IMR-90 (cell line): ENCODE results near the gene PLPP1. TPM values are rescaled to one million over a fixed set of nuclear protein-coding genes. Genes with fewer than 3 reads are reported as not detected.

ENCODE experiments used
- ATAC-seq: fragments of 200-7000 bp; cut with Tn5 transposase; 2 replicates; pipeline ENCODE4 v1.9.1; 2020; ENCODE audit warnings: low read depth, mild to moderate bottlenecking, moderate library complexity
- BruUV-seq: library from RNA; stranded (reverse); fragments of 400-500 nt; replicated peaks from 2 replicates; lab custom pipeline; 2021; lab: Mats Ljungman, UMichigan
- CTCF ChIA-PET: fragments of 300-600 bp; formaldehyde crosslinking; extraction: SDS; loops from one replicate; lab custom pipeline; 2021; ENCODE audit warnings: antibody characterized with exemption; lab: Yijun Ruan, JAX
- POLR2A ChIA-PET: fragments of 300-600 bp; sonication (Branson Sonifier 250); formaldehyde crosslinking; loops from one replicate; lab custom pipeline; 2022; ENCODE audit warnings: antibody characterized with exemption; ENCODE audit not compliant: unreplicated experiment; lab: Charles Lee
- DNase-seq: peaks from one replicate; pipeline ENCODE4 v3.0.0; 2013
- H2AFZ ChIP-seq: replicated peaks from 2 replicates; pipeline ENCODE3; 2013; ENCODE audit warnings: low read length, mild to moderate bottlenecking; ENCODE audit not compliant: poor library complexity
- H2AK5ac ChIP-seq: 2 replicates; pipeline ENCODE4 v1.6.1; 2013; ENCODE audit warnings: low read depth, low read length, inconsistent platforms
- H2AK9ac ChIP-seq: replicated peaks from 2 replicates; pipeline ENCODE3; 2013; ENCODE audit warnings: mild to moderate bottlenecking, low read depth, low read length, moderate library complexity; ENCODE audit not compliant: poor library complexity
- H2BK120ac ChIP-seq: 2 replicates; pipeline ENCODE4 v1.6.1; 2013; ENCODE audit warnings: low read depth, low read length, inconsistent platforms
- H2BK15ac ChIP-seq: 3 replicates; pipeline ENCODE4 v1.6.1; 2013; ENCODE audit warnings: low read depth, low read length, inconsistent platforms
- H2BK20ac ChIP-seq: 2 replicates; pipeline ENCODE4 v1.6.1; 2013; ENCODE audit warnings: low read depth, mild to moderate bottlenecking, inconsistent platforms, low read length, moderate library complexity
- H2BK5ac ChIP-seq: 2 replicates; pipeline ENCODE4 v1.6.1; 2013; ENCODE audit warnings: mild to moderate bottlenecking, low read depth, low read length, inconsistent platforms; ENCODE audit not compliant: poor library complexity, severe bottlenecking
- H3K14ac ChIP-seq: replicated peaks from 2 replicates; pipeline ENCODE4 v1.6.1; 2013; ENCODE audit warnings: low read depth, low read length, inconsistent platforms
- H3K18ac ChIP-seq: 2 replicates; pipeline ENCODE4 v1.6.1; 2013; ENCODE audit warnings: low read depth, low read length, control low read depth
- H3K23ac ChIP-seq: 2 replicates; pipeline ENCODE4 v1.6.1; 2013; ENCODE audit warnings: low read depth, low read length, inconsistent platforms
- H3K27ac ChIP-seq: 2 replicates; pipeline ENCODE4 v1.5.1; 2013; ENCODE audit warnings: mild to moderate bottlenecking, control low read depth, low read length; ENCODE audit not compliant: insufficient read depth
- H3K27me3 ChIP-seq: 2 replicates; pipeline ENCODE4 v1.6.1; 2013; ENCODE audit warnings: low read length; ENCODE audit not compliant: control insufficient read depth, insufficient read depth
- H3K36me3 ChIP-seq: 2 replicates; pipeline ENCODE4 v1.6.1; 2013; ENCODE audit warnings: low read length, mixed read lengths; ENCODE audit not compliant: control insufficient read depth, insufficient read depth
- H3K4ac ChIP-seq: 2 replicates; pipeline ENCODE4 v1.6.1; 2013; ENCODE audit warnings: low read depth, low read length, inconsistent platforms
- H3K4me1 ChIP-seq: 2 replicates; pipeline ENCODE4 v1.6.1; 2013; ENCODE audit warnings: low read length, mixed read lengths; ENCODE audit not compliant: control insufficient read depth, insufficient read depth
- H3K4me2 ChIP-seq: 2 replicates; pipeline ENCODE4 v1.6.1; 2013; ENCODE audit warnings: low read depth, mild to moderate bottlenecking, control low read depth, low read length, moderate library complexity
- H3K4me3 ChIP-seq: 2 replicates; pipeline ENCODE4 v1.5.1; 2013; ENCODE audit warnings: low read depth, mild to moderate bottlenecking, control low read depth, low read length, moderate library complexity; ENCODE audit not compliant: insufficient read depth
- H3K56ac ChIP-seq: 2 replicates; pipeline ENCODE4 v1.6.1; 2013; ENCODE audit warnings: low read length, inconsistent platforms; ENCODE audit not compliant: insufficient read depth; ENCODE audit errors: extremely low read depth
- H3K79me1 ChIP-seq, 2 experiments: 2 replicates each; pipeline ENCODE4 v1.6.1; 2013; ENCODE audit warnings: low read length in 2 of 2, inconsistent platforms in 1 of 2, low read depth in 1 of 2
- H3K9ac ChIP-seq: 2 replicates; pipeline ENCODE4 v1.6.1; 2013; ENCODE audit warnings: low read depth, low read length, control low read depth
- H3K9me1 ChIP-seq: 2 replicates; pipeline ENCODE4 v1.6.1; 2013; ENCODE audit warnings: low read length, inconsistent platforms; ENCODE audit not compliant: insufficient read depth
- H3K9me3 ChIP-seq: 2 replicates; pipeline ENCODE4 v1.6.1; 2013; ENCODE audit warnings: low read length; ENCODE audit not compliant: control insufficient read depth, insufficient read depth
- H4K20me1 ChIP-seq: 2 replicates; pipeline ENCODE4 v1.6.1; 2013; ENCODE audit warnings: low read length, inconsistent platforms; ENCODE audit not compliant: insufficient read depth
- H4K5ac ChIP-seq: 2 replicates; pipeline ENCODE4 v1.6.1; 2013; ENCODE audit warnings: mild to moderate bottlenecking, low read depth, low read length, control low read depth
- H4K8ac ChIP-seq, 2 experiments: 2 replicates each; pipeline ENCODE4 v1.6.1; 2013; ENCODE audit warnings: low read depth in 2 of 2, low read length in 2 of 2, control low read depth in 1 of 2, inconsistent platforms in 1 of 2
- H4K91ac ChIP-seq: 2 replicates; pipeline ENCODE4 v1.6.1; 2013; ENCODE audit warnings: low read depth, low read length, inconsistent platforms; ENCODE audit not compliant: insufficient read depth
- BHLHE40 ChIP-seq: fragments of 150-350 bp; IDR thresholded peaks from 2 replicates; pipeline ENCODE4 v1.6.1; 2016; ENCODE audit warnings: mild to moderate bottlenecking, low read depth, low read length
- CEBPB ChIP-seq: IDR thresholded peaks from 2 replicates; pipeline ENCODE4 v1.6.1; 2012; ENCODE audit warnings: low read depth, low read length, improper control_type of control experiment
- CHD1 ChIP-seq: IDR thresholded peaks from 2 replicates; pipeline ENCODE4 v1.6.1; 2012; ENCODE audit warnings: low read depth, low read length, improper control_type of control experiment
- CTCF ChIP-seq: conservative IDR thresholded peaks from 2 replicates; pipeline ENCODE4 v1.5.1; 2012; ENCODE audit warnings: mild to moderate bottlenecking, low read depth, low read length, improper control_type of control experiment
- ELK1 ChIP-seq: fragments of 150-350 bp; IDR thresholded peaks from 2 replicates; pipeline ENCODE4 v1.6.1; 2016; ENCODE audit warnings: low read depth, mild to moderate bottlenecking, low read length, moderate library complexity, borderline replicate concordance
- FOS ChIP-seq: fragments of 150-350 bp; IDR thresholded peaks from 2 replicates; pipeline ENCODE4 v1.6.1; 2016; ENCODE audit warnings: low read depth, low read length
- MAFK ChIP-seq: IDR thresholded peaks from 2 replicates; pipeline ENCODE4 v1.6.1; 2012; ENCODE audit warnings: low read depth, low read length, improper control_type of control experiment
- MAZ ChIP-seq: IDR thresholded peaks from 2 replicates; pipeline ENCODE4 v1.6.1; 2012; ENCODE audit warnings: low read depth, mild to moderate bottlenecking, low read length, improper control_type of control experiment, moderate library complexity, borderline replicate concordance
- MXI1 ChIP-seq: IDR thresholded peaks from 2 replicates; pipeline ENCODE4 v1.6.1; 2012; ENCODE audit warnings: low read depth, mild to moderate bottlenecking, low read length, moderate library complexity, borderline replicate concordance
- NFE2L2 ChIP-seq: fragments of 150-350 bp; IDR thresholded peaks from 2 replicates; pipeline ENCODE4 v1.6.1; 2016; ENCODE audit warnings: low read depth, mild to moderate bottlenecking, low read length
- POLR2A ChIP-seq: IDR thresholded peaks from 2 replicates; pipeline ENCODE4 v1.6.1; 2012; ENCODE audit warnings: mild to moderate bottlenecking, low read depth, low read length
- RAD21 ChIP-seq: IDR thresholded peaks from 2 replicates; pipeline ENCODE4 v1.6.1; 2012; ENCODE audit warnings: low read length, improper control_type of control experiment
- RCOR1 ChIP-seq: IDR thresholded peaks from 2 replicates; pipeline ENCODE4 v1.6.1; 2012; ENCODE audit warnings: mild to moderate bottlenecking, low read length, improper control_type of control experiment; ENCODE audit not compliant: insufficient replicate concordance
- RFX5 ChIP-seq: IDR thresholded peaks from 2 replicates; pipeline ENCODE4 v1.8.0; 2012; ENCODE audit warnings: low read depth, mild to moderate bottlenecking, low read length, moderate library complexity
- SMC3 ChIP-seq: fragments of 150-350 bp; IDR thresholded peaks from 2 replicates; pipeline ENCODE4 v1.6.1; 2016; ENCODE audit warnings: low read depth, mild to moderate bottlenecking, antibody characterized with exemption, low read length, moderate library complexity
- USF2 ChIP-seq: fragments of 150-350 bp; IDR thresholded peaks from 2 replicates; pipeline ENCODE4 v1.6.1; 2017; ENCODE audit warnings: mild to moderate bottlenecking, antibody characterized with exemption, low read length, low read depth
- WGBS, 2 experiments: methylation state at CpG; one replicate each; pipeline versions ENCODE4 v1.1.5 to v1.1.7; 2013; ENCODE audit warnings: missing lambda C conversion rate in 2 of 2; ENCODE audit not compliant: insufficient read length in 1 of 2; ENCODE audit errors: extremely low coverage in 2 of 2; 5-methylcytosine and 5-hydroxymethylcytosine counted together
- dilution Hi-C: fragments of 300-500 bp; cut with HindIII; formaldehyde crosslinking; loops from one replicate; pipeline ENCODE4 v1.14.3; 2018; ENCODE audit warnings: low sequenced_read_pairs; ENCODE audit not compliant: unreplicated experiment
- in situ Hi-C: fragments of 300-500 bp; cut with MboI; formaldehyde crosslinking; loops from 3 replicates; pipeline ENCODE4 v1.14.3; 2019; ENCODE audit warnings: low sequenced_read_pairs, inconsistent platforms, mixed read lengths
- intact Hi-C: fragments of 100-400 bp; cut with micrococcal nuclease; formaldehyde crosslinking; loops from 2 replicates; pipeline ENCODE4 v1.10.0; 2022
- polyA plus RNA-seq, 3 experiments: library from polyadenylated mRNA; depleted of rRNA; stranded (reverse); fragments of >200 nt; gene quantifications; 2 replicates each; pipeline ENCODE4 v1.2.3, GENCODE V29; 2012; ENCODE audit warnings: low replicate concordance in 1 of 3
- total RNA-seq: library from RNA; depleted of rRNA; stranded (reverse); fragments of >200 nt; gene quantifications from 2 replicates; pipeline ENCODE4 v1.2.3, GENCODE V29; 2012

The PLPP1 gene
- total and polyA plus RNA-seq, 2 of the 4 experiments (the other 2 are of a cell fraction) = 19.2 to 21.3 TPM

GRCh38 chr5:55393501-55394175 lies 141.1 kb downstream of the PLPP1 start:
- no peak overlapping the region for H3K56ac ChIP-seq
- ChIA-PET CTCF (no interaction called here), POLR2A (no interaction called here)
- no peaks in the 10 kb centered on the region for H3K27me3 ChIP-seq
- no peak overlapping the region for H2BK20ac ChIP-seq
- peaks cover 26% of the 10 kb centered on the region for H3K36me3 ChIP-seq
- no peak overlapping the region for H3K4ac ChIP-seq
- no peak overlapping the region for H2AK9ac ChIP-seq
- H3K79me1 ChIP-seq = peaks cover 5 to 10% of the 10 kb centered on the region in 2 experiments; a peak in 2 of 4 replicates
- DNase-seq (no peak), ATAC-seq (no peak)
- no peak overlapping the region for H4K5ac ChIP-seq
- no peak overlapping the region for H2AK5ac ChIP-seq
- BruUV-seq = no TSS peak
- H4K20me1 ChIP-seq = no peaks in the 10 kb centered on the region
- no peak overlapping the region for H4K8ac ChIP-seq
- H2BK120ac ChIP-seq = no peak overlapping the region
- H3K9ac ChIP-seq = no peak overlapping the region
- no peak overlapping the region for H3K4me2 ChIP-seq
- WGBS, 2 experiments = no CpG with 5 or more reads among the region's 2 CpGs
- H3K4me3 ChIP-seq = no peak overlapping the region
- H2BK15ac ChIP-seq = no peak overlapping the region
- H3K9me1 ChIP-seq = no peaks in the 10 kb centered on the region
- H3K23ac ChIP-seq = no peak overlapping the region
- dilution Hi-C loops (no loop called here), in situ Hi-C loops (no loop called here), intact Hi-C loops (no loop called here)
- no peak overlapping the region for H4K91ac ChIP-seq
- H3K18ac ChIP-seq = no peak overlapping the region
- H3K14ac ChIP-seq = no peak overlapping the region
- no peaks in the 10 kb centered on the region for H3K4me1 ChIP-seq
- TF ChIP-seq CTCF (no peak), NFE2L2 (no peak), CEBPB (no peak), SMC3 (no peak), MAFK (no peak), FOS (no peak), MAZ (no peak), ELK1 (no peak), POLR2A (no peak), MXI1 (no peak), BHLHE40 (no peak), RFX5 (no peak), RCOR1 (no peak), CHD1 (no peak), USF2 (no peak), RAD21 (no peak)
- no peak overlapping the region for H2AFZ ChIP-seq
- H2BK5ac ChIP-seq = no peak overlapping the region
- H3K27ac ChIP-seq = no peak overlapping the region
- peaks cover 5% of the 10 kb centered on the region for H3K9me3 ChIP-seq
